ENCODE results near the gene CDC42BPG. TPM values are rescaled to one million over a fixed set of nuclear protein-coding genes. Genes with fewer than 3 reads are reported as not detected.

Gene CDC42BPG
- total and polyA plus RNA-seq, 2 of the 8 experiments (the other 6 are each of a cell fraction or from before 2014, with no cell fraction given) = 3.7 to 10.6 TPM

- H3K79me2 ChIP-seq (ENCODE audit: control insufficient read depth in 1 of 2, insufficient read depth in 2 of 2, low read length in 2 of 2) = no peaks in the 10 kb centered on the region
- H2BK20ac ChIP-seq (ENCODE audit: low read length) = no peak overlapping the region
- no peak overlapping the region for H4K91ac ChIP-seq (replicated peaks; ENCODE audit: insufficient read length, low read length)
- no peak overlapping the region for H2AFZ ChIP-seq (ENCODE audit: low read length)
- H3K4me1 ChIP-seq (replicated peaks in 1 of 4; ENCODE audit: control insufficient read depth in 3 of 4, insufficient read depth in 4 of 4, low read length in 3 of 4) = no peaks in the 10 kb centered on the region
- CTCF ChIA-PET (ENCODE audit: partially characterized antibody) = interaction anchor here (1.0 to 2.7 kb wide), 4 partner anchors 13 to 72 kb away, joined by 3 to 9 read pairs (median 4); no protein-coding TSS in a partner anchor
- H3K4me3 ChIP-seq (ENCODE audit: extremely low read depth in 1 of 4, insufficient read depth in 2 of 4, low read depth in 3 of 4, low read length in 4 of 4) = no peak overlapping the region
- H3K4ac ChIP-seq (replicated peaks; ENCODE audit: insufficient read length, low read depth, low read length) = no peak overlapping the region
- no peak overlapping the region for H2BK12ac ChIP-seq (ENCODE audit: low read depth, low read length)
- no peak overlapping the region for H2BK15ac ChIP-seq (ENCODE audit: low read length)
- H3K36me3 ChIP-seq (ENCODE audit: control insufficient read depth in 2 of 4, insufficient read depth in 4 of 4, low read length in 3 of 4) = peaks cover 0 to 2% (median 0%) of the 10 kb centered on the region in 4 experiments; a peak in 1 of 8 replicates
- no peak overlapping the region for H3K27ac ChIP-seq (ENCODE audit: low read depth, low read length)
- no peak overlapping the region for H3K18ac ChIP-seq (ENCODE audit: extremely low read depth, low read length)
- H3K23ac ChIP-seq (ENCODE audit: insufficient read length) = no peak overlapping the region
- no peak overlapping the region for H2BK5ac ChIP-seq (ENCODE audit: low read depth, low read length)
- H3K27me3 ChIP-seq (replicated peaks in 1 of 4; ENCODE audit: control insufficient read depth in 3 of 4, extremely low read depth in 1 of 4, insufficient read depth in 3 of 4, low read length in 3 of 4) = no peaks in the 10 kb centered on the region
- no peak overlapping the region for H3K14ac ChIP-seq (ENCODE audit: insufficient read length)
- H2BK120ac ChIP-seq (replicated peaks; ENCODE audit: low read depth, low read length) = no peak overlapping the region
- H3K23me2 ChIP-seq (ENCODE audit: low read depth, low read length) = no peaks in the 10 kb centered on the region
- POLR2A ChIA-PET (ENCODE audit: partially characterized antibody) = interaction anchor here (0.7 to 1.6 kb wide), 2 partner anchors 10 to 34 kb away, joined by 3 to 4 read pairs; no protein-coding TSS in a partner anchor
- H3K9ac ChIP-seq (replicated peaks in 1 of 4; ENCODE audit: extremely low read depth in 1 of 4, low read depth in 3 of 4, low read length in 3 of 4) = no peak overlapping the region
- no peaks in the 10 kb centered on the region; the same call in 1 of the 2 replicates for H3K79me1 ChIP-seq (ENCODE audit: low read depth, low read length)
- H4K8ac ChIP-seq (ENCODE audit: extremely low read depth, insufficient read depth, low read length) = no peak overlapping the region
- peaks cover 0 to 2% of the 10 kb centered on the region in 2 experiments for H4K20me1 ChIP-seq (replicated peaks in 1 of 2; ENCODE audit: control insufficient read depth in 1 of 2, insufficient read depth in 2 of 2, low read length in 2 of 2)
- no peak for FAIRE-seq
- H3K56ac ChIP-seq (replicated peaks; ENCODE audit: insufficient read length, low read depth, low read length) = no peak overlapping the region
- no peak for TF ChIP-seq POU5F1 (IDR thresholded peaks at IDR 0.05; ENCODE audit: low read depth, low read length)
- TF ChIP-seq RNF2 (IDR thresholded peaks at IDR 0.05; ENCODE audit: borderline replicate concordance, low read depth, low read length, missing control alignments, poor library complexity, severe bottlenecking) = no peak
- no peak for TF ChIP-seq CHD2 (IDR thresholded peaks at IDR 0.05; ENCODE audit: low read length)
- WGBS, 2 experiments (ENCODE audit: extremely low coverage in 1 of 2, insufficient coverage in 1 of 2, insufficient read length in 1 of 2, insufficient replicate concordance in 2 of 2, low coverage in 1 of 2, low lambda C conversion rate in 2 of 2, missing lambda C conversion rate in 1 of 2) = 89% methylated on average over 18 of the region's 19 CpGs; no CpG with 5 or more reads in 1 of the 2 experiments
- H3K9me3 ChIP-seq (ENCODE audit: insufficient read depth in 2 of 2, low read depth in 1 of 2, low read length in 1 of 2) = no peaks in the 10 kb centered on the region
- H2AK5ac ChIP-seq (ENCODE audit: low read depth, low read length) = no peak overlapping the region
- H4K5ac ChIP-seq (ENCODE audit: insufficient read length, low read depth, low read length) = no peak overlapping the region
- no peak overlapping the region for H3K4me2 ChIP-seq (ENCODE audit: insufficient read depth in 1 of 2, low read depth in 2 of 2, low read length in 2 of 2)
- DNase-seq (ENCODE audit: low read depth in 1 of 2, low spot score in 2 of 2) = no peak
These were observed 48.3 kb downstream of the CDC42BPG start for GRCh38 chr11:64796047-64796756.
